SU-DHL-6 (cell line): Measurements from ENCODE around the gene PLA1A.

Experiments
- EZH2phosphoT487 ChIP-seq: fragments of 200-600 bp; sonication (generic), shearing (Covaris generic); conservative IDR thresholded peaks from 2 replicates; pipeline ENCODE4 v1.6.1; 2018; ENCODE audit warnings: mild to moderate bottlenecking, antibody characterized with exemption, low read length, moderate library complexity, mixed read lengths
- TF ChIP-seq, protein P1 (sequence below): fragments of 200-600 bp; sonication (generic); IDR thresholded peaks from one replicate; pipeline ENCODE4 v1.5.1; 2017; ENCODE audit warnings: antibody characterized with exemption, mild to moderate bottlenecking, low read length, moderate library complexity; ENCODE audit not compliant: insufficient read depth, poor library complexity, severe bottlenecking

- TF ChIP-seq, protein P1, sequence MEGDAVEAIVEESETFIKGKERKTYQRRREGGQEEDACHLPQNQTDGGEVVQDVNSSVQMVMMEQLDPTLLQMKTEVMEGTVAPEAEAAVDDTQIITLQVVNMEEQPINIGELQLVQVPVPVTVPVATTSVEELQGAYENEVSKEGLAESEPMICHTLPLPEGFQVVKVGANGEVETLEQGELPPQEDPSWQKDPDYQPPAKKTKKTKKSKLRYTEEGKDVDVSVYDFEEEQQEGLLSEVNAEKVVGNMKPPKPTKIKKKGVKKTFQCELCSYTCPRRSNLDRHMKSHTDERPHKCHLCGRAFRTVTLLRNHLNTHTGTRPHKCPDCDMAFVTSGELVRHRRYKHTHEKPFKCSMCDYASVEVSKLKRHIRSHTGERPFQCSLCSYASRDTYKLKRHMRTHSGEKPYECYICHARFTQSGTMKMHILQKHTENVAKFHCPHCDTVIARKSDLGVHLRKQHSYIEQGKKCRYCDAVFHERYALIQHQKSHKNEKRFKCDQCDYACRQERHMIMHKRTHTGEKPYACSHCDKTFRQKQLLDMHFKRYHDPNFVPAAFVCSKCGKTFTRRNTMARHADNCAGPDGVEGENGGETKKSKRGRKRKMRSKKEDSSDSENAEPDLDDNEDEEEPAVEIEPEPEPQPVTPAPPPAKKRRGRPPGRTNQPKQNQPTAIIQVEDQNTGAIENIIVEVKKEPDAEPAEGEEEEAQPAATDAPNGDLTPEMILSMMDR = no peak
- TF ChIP-seq EZH2phosphoT487 = no peak
Observed at GRCh38 chr3:119664370-119664769, 66.7 kb downstream of the PLA1A start.
